Measurements from ENCODE around the gene GPX7.

GPX7 gene

DNA sequence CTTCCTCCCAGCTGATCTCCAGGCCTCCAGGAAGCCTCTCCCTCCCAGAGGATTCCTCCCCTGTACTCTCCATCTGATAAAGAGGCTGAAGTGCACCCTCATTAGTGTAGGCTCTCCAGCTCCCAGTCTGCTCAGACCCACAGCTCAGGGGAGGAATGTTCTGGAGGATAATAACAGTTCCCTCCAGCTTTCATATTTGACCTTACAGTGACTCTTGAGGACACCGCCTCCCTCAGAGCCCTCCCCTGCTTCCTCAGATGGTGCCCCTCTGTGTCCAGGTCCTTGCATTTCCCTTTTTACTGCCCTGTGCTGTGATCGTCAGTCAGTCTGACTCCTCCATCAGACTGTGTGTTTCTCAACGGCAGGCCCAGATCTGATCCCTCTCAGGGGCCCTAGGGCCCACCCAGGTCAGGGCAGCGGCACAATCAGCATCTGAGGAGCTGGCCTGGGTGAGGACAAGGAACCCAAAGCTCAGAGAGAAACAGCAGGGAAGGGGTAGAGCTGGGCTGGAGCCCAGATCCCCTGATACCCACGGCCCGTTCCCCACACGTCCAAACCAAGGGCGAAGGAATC, 29.7 kb downstream of the GPX7 start:
- Histone ChIP-seq H3K27ac (ENCODE audit: low read depth, low read length) (no peak overlapping the region), H3K36me3 (ENCODE audit: control insufficient read depth, insufficient read depth, low read length) (no peaks in the 10 kb centered on the region), H3K4me3 (ENCODE audit: low read depth, low read length) (no peak overlapping the region), H3K4me1 (ENCODE audit: control insufficient read depth, insufficient read depth, low read length) (peaks cover 29% of the 10 kb centered on the region), H3K9ac (ENCODE audit: low read length) (no peak overlapping the region), H3K27me3 (ENCODE audit: control insufficient read depth, insufficient read depth, low read length) (peaks cover 47% of the 10 kb centered on the region), H3K9me3 (ENCODE audit: control insufficient read depth, insufficient read depth, low read depth, low read length) (no peaks in the 10 kb centered on the region)

GRCh38 chr1:52632732-52633290, 30.6 kb downstream of the GPX7 start, which contains the start of gene SHISAL2A:
Gene SHISAL2A, plus strand, starts transcription at chr1:52633168. Its CDS starts 326 bp downstream, at chr1:52633494.
- Histone ChIP-seq H3K9me3 (ENCODE audit: control insufficient read depth, insufficient read depth, low read depth, low read length) (no peaks in the 10 kb centered on the region), H3K27me3 (ENCODE audit: control insufficient read depth, insufficient read depth, low read length) (peaks cover 51% of the 10 kb centered on the region), H3K4me1 (ENCODE audit: control insufficient read depth, insufficient read depth, low read length) (peaks cover 37% of the 10 kb centered on the region), H3K9ac (ENCODE audit: low read length) (peak within 1 kb of the TSS; percentile 54), H3K4me3 (ENCODE audit: low read depth, low read length) (peak within 1 kb of the TSS; percentile 54), H3K36me3 (ENCODE audit: control insufficient read depth, insufficient read depth, low read length) (no peaks in the 10 kb centered on the region), H3K27ac (ENCODE audit: low read depth, low read length) (no peak within 1 kb of the TSS)

- Histone ChIP-seq H3K36me3 (ENCODE audit: control insufficient read depth, insufficient read depth, low read length) (no peaks in the 10 kb centered on the region), H3K9ac (ENCODE audit: low read length) (peak overlapping the region; percentile 44), H3K27ac (ENCODE audit: low read depth, low read length) (no peak overlapping the region), H3K4me3 (ENCODE audit: low read depth, low read length) (peak overlapping the region; percentile 54), H3K4me1 (ENCODE audit: control insufficient read depth, insufficient read depth, low read length) (peaks cover 40% of the 10 kb centered on the region), H3K9me3 (ENCODE audit: control insufficient read depth, insufficient read depth, low read depth, low read length) (no peaks in the 10 kb centered on the region), H3K27me3 (ENCODE audit: control insufficient read depth, insufficient read depth, low read length) (peaks cover 55% of the 10 kb centered on the region)
Measured at GRCh38 chr1:52633291-52633754, 31.2 kb downstream of the GPX7 start.

DNA sequence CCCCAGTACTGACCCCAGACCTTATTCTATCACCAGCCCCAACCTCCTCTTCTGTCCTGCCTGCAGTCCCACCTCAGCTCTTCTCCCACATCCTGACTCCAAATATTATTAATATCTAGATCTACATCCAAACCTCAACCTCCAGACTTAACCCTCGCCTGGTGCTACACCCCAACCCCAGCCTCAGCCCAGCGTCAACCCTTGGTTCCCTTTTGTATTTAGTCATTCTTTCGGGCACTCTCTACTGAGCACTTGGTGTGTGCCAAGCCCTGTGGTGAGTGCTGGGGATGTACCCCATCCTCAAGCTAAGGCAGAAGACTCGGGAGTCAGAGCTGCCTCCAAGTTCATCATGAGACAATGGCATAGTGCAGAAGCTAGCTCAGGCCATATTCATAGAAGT, 31.9 kb downstream of the GPX7 start:
- peaks cover 55% of the 10 kb centered on the region for H3K27me3 ChIP-seq (ENCODE audit: control insufficient read depth, insufficient read depth, low read length)
- no peak overlapping the region for H3K27ac ChIP-seq (ENCODE audit: low read depth, low read length)
- no peaks in the 10 kb centered on the region for H3K9me3 ChIP-seq (ENCODE audit: control insufficient read depth, insufficient read depth, low read depth, low read length)
- H3K9ac ChIP-seq (ENCODE audit: low read length): no peak overlapping the region
- H3K36me3 ChIP-seq (ENCODE audit: control insufficient read depth, insufficient read depth, low read length): no peaks in the 10 kb centered on the region
- H3K4me3 ChIP-seq (ENCODE audit: low read depth, low read length): no peak overlapping the region
- H3K4me1 ChIP-seq (ENCODE audit: control insufficient read depth, insufficient read depth, low read length): peaks cover 37% of the 10 kb centered on the region

- Histone ChIP-seq H3K4me3 (ENCODE audit: low read depth, low read length) (no peak overlapping the region), H3K9ac (ENCODE audit: low read length) (no peak overlapping the region), H3K4me1 (ENCODE audit: control insufficient read depth, insufficient read depth, low read length) (peaks cover 32% of the 10 kb centered on the region), H3K36me3 (ENCODE audit: control insufficient read depth, insufficient read depth, low read length) (no peaks in the 10 kb centered on the region), H3K27ac (ENCODE audit: low read depth, low read length) (no peak overlapping the region), H3K9me3 (ENCODE audit: control insufficient read depth, insufficient read depth, low read depth, low read length) (no peaks in the 10 kb centered on the region), H3K27me3 (ENCODE audit: control insufficient read depth, insufficient read depth, low read length) (peaks cover 55% of the 10 kb centered on the region)
Measured at GRCh38 chr1:52635321-52636089, 33.3 kb downstream of the GPX7 start.

DNA sequence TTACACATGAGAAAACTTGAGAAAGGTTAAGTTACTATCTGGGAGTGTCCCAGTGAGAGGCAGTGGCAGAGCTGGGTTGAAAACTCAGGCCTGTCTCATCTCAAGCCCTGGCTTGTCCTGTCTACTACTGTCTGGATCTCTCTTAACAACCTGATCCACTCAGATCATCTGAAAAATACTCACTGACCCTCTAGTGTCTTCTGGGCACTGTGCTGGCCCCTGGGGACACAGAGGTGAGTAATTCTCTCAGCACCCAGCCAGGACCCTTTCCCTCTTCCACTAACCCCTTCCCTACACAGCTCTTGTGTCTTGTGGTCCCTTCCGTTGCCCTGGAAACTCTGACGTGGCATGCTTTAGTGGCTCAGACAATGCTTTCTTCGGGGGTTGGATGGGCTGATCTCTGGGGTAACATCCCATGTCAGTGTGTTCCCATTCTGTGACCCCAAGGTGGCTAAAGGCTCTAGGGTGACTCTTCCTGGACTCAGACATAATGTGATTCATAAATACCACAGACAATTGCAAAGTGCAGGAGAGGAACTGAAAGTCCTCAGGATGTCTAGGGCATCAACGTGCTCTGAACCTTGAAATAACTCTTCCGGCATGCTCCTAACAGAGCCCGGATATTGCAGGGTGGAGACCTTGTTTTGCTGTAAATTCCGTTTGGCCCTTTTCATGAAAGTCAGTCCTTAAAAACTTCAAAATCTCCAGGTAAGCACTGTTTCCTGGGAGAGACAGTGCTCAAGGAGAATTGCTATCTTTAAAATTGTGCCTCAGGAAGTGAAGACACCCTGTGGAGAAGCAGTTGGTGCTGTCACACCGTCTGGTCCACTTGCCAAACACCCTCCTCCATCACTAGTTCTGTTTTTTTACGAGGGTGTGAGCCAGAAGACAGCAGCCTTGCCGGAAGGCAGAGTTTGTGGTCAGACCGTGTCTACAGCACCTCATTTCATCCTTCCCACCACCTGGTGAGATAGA, 34.8 kb downstream of the GPX7 start:
- Histone ChIP-seq H3K9ac (ENCODE audit: low read length) (no peak overlapping the region), H3K4me3 (ENCODE audit: low read depth, low read length) (no peak overlapping the region), H3K9me3 (ENCODE audit: control insufficient read depth, insufficient read depth, low read depth, low read length) (no peaks in the 10 kb centered on the region), H3K36me3 (ENCODE audit: control insufficient read depth, insufficient read depth, low read length) (no peaks in the 10 kb centered on the region), H3K27me3 (ENCODE audit: control insufficient read depth, insufficient read depth, low read length) (peaks cover 47% of the 10 kb centered on the region), H3K27ac (ENCODE audit: low read depth, low read length) (no peak overlapping the region), H3K4me1 (ENCODE audit: control insufficient read depth, insufficient read depth, low read length) (peaks cover 26% of the 10 kb centered on the region)

- Histone ChIP-seq H3K27ac (ENCODE audit: low read depth, low read length) (no peak overlapping the region), H3K27me3 (ENCODE audit: control insufficient read depth, insufficient read depth, low read length) (peaks cover 37% of the 10 kb centered on the region), H3K9me3 (ENCODE audit: control insufficient read depth, insufficient read depth, low read depth, low read length) (no peaks in the 10 kb centered on the region), H3K36me3 (ENCODE audit: control insufficient read depth, insufficient read depth, low read length) (no peaks in the 10 kb centered on the region), H3K4me1 (ENCODE audit: control insufficient read depth, insufficient read depth, low read length) (peaks cover 16% of the 10 kb centered on the region), H3K9ac (ENCODE audit: low read length) (no peak overlapping the region), H3K4me3 (ENCODE audit: low read depth, low read length) (no peak overlapping the region)
Measured at GRCh38 chr1:52637946-52638345, 35.8 kb downstream of the GPX7 start.

- H3K9me3 ChIP-seq (ENCODE audit: control insufficient read depth, insufficient read depth, low read depth, low read length): no peaks in the 10 kb centered on the region
- H3K27ac ChIP-seq (ENCODE audit: low read depth, low read length): no peak overlapping the region
- H3K4me1 ChIP-seq (ENCODE audit: control insufficient read depth, insufficient read depth, low read length): peaks cover 14% of the 10 kb centered on the region
- no peaks in the 10 kb centered on the region for H3K36me3 ChIP-seq (ENCODE audit: control insufficient read depth, insufficient read depth, low read length)
- H3K4me3 ChIP-seq (ENCODE audit: low read depth, low read length): no peak overlapping the region
- peaks cover 12% of the 10 kb centered on the region; the same call in 1 of the 2 replicates for H3K27me3 ChIP-seq (ENCODE audit: control insufficient read depth, insufficient read depth, low read length)
- H3K9ac ChIP-seq (ENCODE audit: low read length): no peak overlapping the region
Measured at GRCh38 chr1:52640697-52641096, 38.5 kb downstream of the GPX7 start.

DNA sequence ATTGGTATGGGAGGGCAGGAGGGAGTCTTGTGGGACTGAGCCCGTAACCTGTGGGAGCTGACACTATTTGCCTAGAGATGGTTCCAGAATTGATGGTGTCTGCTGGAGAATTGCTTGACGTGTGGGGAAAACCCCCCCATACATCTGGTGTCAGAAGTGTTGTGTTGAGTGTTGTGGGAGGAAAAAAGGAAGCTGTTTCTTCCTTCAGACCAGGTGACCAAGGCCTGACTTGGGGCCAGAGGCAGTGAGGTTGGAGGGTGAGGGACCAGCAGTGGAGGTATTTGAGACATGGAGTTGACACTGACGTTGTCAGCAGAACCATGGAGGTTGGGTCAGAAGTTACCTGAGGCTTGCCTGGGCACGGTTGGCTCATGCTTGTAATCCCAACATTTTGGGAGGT, 39.1 kb downstream of the GPX7 start:
- Histone ChIP-seq H3K9ac (ENCODE audit: low read length) (no peak overlapping the region), H3K9me3 (ENCODE audit: control insufficient read depth, insufficient read depth, low read depth, low read length) (no peaks in the 10 kb centered on the region), H3K27me3 (ENCODE audit: control insufficient read depth, insufficient read depth, low read length) (peaks cover 12% of the 10 kb centered on the region; the same call in 1 of the 2 replicates), H3K36me3 (ENCODE audit: control insufficient read depth, insufficient read depth, low read length) (no peaks in the 10 kb centered on the region), H3K4me1 (ENCODE audit: control insufficient read depth, insufficient read depth, low read length) (peaks cover 14% of the 10 kb centered on the region), H3K27ac (ENCODE audit: low read depth, low read length) (no peak overlapping the region), H3K4me3 (ENCODE audit: low read depth, low read length) (no peak overlapping the region)

- no peak overlapping the region for H3K27ac ChIP-seq (ENCODE audit: low read depth, low read length)
Measured at GRCh38 chr1:52645261-52645660, 43.1 kb downstream of the GPX7 start.

More at GRCh38 chr1:52645261-52645660, 43.1 kb downstream of the GPX7 start:
- Histone ChIP-seq H3K4me3 (ENCODE audit: low read depth, low read length) (no peak overlapping the region), H3K4me1 (ENCODE audit: control insufficient read depth, insufficient read depth, low read length) (no peaks in the 10 kb centered on the region), H3K9ac (ENCODE audit: low read length) (no peak overlapping the region), H3K27me3 (ENCODE audit: control insufficient read depth, insufficient read depth, low read length) (no peaks in the 10 kb centered on the region), H3K36me3 (ENCODE audit: control insufficient read depth, insufficient read depth, low read length) (no peaks in the 10 kb centered on the region), H3K9me3 (ENCODE audit: control insufficient read depth, insufficient read depth, low read depth, low read length) (no peaks in the 10 kb centered on the region)

All from HUES6 (cell line).